IPS-18a (cell line): ENCODE data around the gene SLC49A3.

Experiments used
- H3K27ac ChIP-seq: one replicate; pipeline ENCODE4 v1.5.1; 2013; ENCODE audit warnings: low read length
- H3K27me3 ChIP-seq: one replicate; pipeline ENCODE4 v1.6.1; 2013; ENCODE audit warnings: mild to moderate bottlenecking, low read length; ENCODE audit not compliant: control insufficient read depth, insufficient read depth
- H3K36me3 ChIP-seq: one replicate; pipeline ENCODE4 v1.6.1; 2013; ENCODE audit warnings: low read depth, low read length; ENCODE audit not compliant: control insufficient read depth
- H3K4me1 ChIP-seq: one replicate; pipeline ENCODE4 v1.6.1; 2013; ENCODE audit warnings: low read depth, low read length; ENCODE audit not compliant: control insufficient read depth
- H3K4me3 ChIP-seq: one replicate; pipeline ENCODE4 v1.5.1; 2013; ENCODE audit warnings: low read length
- H3K9ac ChIP-seq: one replicate; pipeline ENCODE4 v1.6.1; 2013; ENCODE audit warnings: mild to moderate bottlenecking, low read length, moderate library complexity
- H3K9me3 ChIP-seq: one replicate; pipeline ENCODE4 v1.6.1; 2013; ENCODE audit warnings: low read depth, low read length; ENCODE audit not compliant: control insufficient read depth

The SLC49A3 gene

DNA sequence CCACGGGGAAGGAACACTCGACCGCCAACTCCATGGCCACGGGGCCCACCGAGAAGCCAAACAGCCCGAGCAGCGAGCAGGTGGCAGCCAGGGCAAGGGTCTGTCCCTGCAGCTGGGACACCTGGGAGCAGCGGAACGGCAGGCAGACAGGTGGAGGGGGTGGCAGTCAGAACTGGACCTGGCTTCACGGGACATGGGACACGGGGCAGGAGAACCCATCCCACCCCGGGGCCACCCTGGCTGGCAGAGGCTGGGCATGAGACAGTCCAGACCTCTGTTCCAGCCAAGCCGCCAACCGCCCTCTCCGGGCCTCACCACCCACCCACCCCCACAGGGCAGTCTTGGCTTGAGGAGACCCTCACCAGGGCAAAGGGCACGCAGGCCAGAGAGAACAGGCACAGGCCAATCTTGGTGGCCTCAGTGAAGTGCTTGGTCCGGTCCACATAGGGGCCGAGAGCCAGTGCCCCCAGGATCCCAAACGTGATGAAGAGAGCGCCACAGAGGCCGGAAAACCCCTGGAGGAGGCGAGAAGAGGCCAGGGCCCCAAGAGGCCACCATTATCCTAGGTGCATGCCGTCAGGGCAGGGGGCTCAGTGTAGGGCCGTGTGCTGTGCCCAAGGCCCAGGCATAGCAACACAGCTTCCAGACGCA, 5.6 kb downstream of the SLC49A3 start:
- no peak overlapping the region for H3K27ac ChIP-seq
- H3K4me3 ChIP-seq = no peak overlapping the region
- H3K36me3 ChIP-seq = no peaks in the 10 kb centered on the region
- no peak overlapping the region for H3K9ac ChIP-seq
- no peaks in the 10 kb centered on the region for H3K27me3 ChIP-seq
- H3K9me3 ChIP-seq = no peaks in the 10 kb centered on the region
- H3K4me1 ChIP-seq = no peaks in the 10 kb centered on the region

DNA sequence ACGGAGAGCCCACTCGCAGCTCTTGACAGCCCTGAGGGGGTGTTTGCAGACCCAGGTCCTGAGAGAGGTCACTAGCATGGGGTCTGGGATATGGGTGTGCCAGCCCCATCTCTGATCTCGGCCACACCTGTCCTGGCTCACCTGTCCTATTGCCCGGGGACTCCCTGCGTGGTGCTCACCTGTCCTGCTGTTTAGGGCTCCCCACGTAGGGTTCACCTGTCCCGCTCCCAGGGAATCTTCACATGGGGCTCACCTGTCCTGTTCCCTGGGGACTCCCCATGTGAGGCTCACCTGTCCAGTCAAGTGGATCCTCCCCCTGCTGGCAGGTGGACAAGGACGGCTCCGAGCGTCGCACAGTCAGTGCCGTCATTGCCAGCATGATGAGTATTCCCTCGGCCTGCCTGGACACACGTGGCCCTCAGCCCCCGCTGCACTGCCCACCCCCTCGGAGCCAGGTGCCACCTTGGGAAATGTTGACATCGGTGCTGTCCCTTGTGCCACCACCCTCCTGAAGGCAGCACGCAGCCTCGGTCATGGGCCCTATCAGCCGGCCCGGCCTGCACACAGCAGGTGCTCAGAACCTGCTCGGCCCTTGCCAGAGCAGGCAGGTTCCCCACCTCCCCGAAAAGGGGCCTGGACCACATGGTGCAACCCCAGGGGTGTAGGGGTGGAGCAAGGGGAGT, 6.3 kb downstream of the SLC49A3 start:
- no peaks in the 10 kb centered on the region for H3K9me3 ChIP-seq
- no peaks in the 10 kb centered on the region for H3K27me3 ChIP-seq
- H3K36me3 ChIP-seq = no peaks in the 10 kb centered on the region
- H3K4me1 ChIP-seq = no peaks in the 10 kb centered on the region
- H3K9ac ChIP-seq = no peak overlapping the region
- no peak overlapping the region for H3K27ac ChIP-seq
- H3K4me3 ChIP-seq = no peak overlapping the region

DNA sequence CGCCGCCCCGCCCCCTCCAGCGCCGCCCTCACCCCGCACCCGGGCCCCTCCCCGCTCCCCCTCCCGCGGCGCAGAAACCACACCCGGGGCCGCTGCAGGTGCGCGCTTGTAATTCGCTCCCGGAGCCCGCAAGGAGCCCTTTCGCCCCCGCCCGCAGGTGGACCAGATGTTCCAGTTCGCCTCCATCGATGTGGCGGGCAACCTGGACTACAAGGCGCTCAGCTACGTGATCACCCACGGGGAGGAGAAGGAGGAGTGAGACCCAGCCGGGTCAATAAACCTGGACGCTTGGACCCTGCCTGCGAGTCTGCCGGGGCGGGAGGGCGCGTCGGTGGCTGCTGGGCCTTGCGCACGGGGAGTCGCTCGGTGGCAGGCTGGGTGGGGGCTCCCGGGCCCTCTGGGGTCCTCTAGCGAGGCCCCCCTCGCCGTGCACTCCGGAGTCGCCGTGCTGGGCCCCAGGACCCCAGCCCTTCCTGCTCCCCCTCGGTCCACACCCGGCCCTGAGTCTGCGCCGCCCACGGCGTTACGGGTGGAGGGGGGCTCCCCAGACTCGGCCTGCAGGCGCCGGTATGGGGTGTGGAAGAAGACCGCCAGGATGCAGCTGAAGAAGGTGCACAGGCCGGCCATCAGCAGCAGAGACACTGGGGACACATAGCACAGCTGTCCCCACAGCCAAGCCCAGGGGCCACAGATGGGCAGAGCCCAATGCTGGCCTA, 7.1 kb downstream of the SLC49A3 start:
- Histone ChIP-seq H3K27ac (no peak overlapping the region), H3K4me1 (no peaks in the 10 kb centered on the region), H3K9me3 (no peaks in the 10 kb centered on the region), H3K9ac (no peak overlapping the region), H3K36me3 (no peaks in the 10 kb centered on the region), H3K4me3 (no peak overlapping the region), H3K27me3 (no peaks in the 10 kb centered on the region)

DNA sequence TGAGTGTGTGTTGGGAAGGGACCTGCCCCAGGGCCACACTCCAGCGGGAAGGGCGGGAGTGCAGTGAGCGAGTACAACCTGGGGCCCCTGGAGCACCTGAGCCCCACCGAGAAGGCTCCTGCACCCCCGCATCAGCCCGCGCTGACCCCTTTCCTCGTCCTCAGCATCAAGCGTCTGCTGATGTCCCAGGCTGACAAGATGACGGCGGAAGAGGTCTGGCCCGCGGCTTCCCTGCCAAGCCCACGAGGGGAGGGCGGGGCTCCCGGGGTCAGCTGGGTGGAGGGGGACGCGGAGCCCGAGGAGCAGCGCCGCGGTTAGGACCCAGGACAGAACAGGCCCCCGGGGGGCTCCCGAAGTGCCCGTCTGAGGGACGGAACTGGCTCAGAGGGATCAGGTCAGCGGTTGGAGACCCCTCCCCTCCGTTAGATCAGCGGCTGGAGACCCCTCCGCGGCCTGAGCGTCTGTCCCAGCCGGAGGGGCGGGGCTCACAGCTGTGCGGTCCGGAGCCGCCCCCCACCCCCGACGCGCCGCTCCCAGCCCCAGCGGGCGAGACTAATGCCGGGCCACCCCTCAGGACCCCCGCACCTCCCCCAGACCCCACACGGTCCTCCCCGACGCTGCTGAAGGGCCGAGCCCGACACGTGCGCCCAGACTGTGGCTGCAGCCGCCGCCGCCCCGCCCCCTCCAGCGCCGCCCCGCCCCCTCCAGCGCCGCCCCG, 7.9 kb downstream of the SLC49A3 start:
- H3K4me1 ChIP-seq = no peaks in the 10 kb centered on the region
- no peaks in the 10 kb centered on the region for H3K9me3 ChIP-seq
- H3K9ac ChIP-seq = no peak overlapping the region
- H3K4me3 ChIP-seq = peak overlapping the region; percentile 40
- no peaks in the 10 kb centered on the region for H3K36me3 ChIP-seq
- no peaks in the 10 kb centered on the region for H3K27me3 ChIP-seq
- H3K27ac ChIP-seq = no peak overlapping the region

DNA sequence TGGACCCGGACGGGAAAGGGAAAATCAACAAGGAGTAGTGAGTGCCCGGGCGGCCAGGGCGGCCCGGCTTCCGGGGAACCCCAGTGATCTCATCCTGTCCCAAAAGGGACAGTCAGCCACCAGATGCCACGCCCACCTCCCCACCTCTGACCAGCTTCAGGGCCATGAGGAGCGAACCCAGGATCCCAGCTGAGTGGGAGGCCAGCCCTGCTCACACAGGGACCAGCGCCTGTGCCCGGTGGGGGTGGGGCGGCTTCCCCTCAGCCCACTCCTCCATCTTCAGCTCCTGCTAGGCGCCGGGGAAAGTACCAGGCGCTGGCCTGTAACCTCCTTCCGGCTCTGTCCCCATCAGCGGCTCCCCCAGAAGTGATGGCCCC, 8.4 kb downstream of the SLC49A3 start:
- no peaks in the 10 kb centered on the region for H3K4me1 ChIP-seq
- no peaks in the 10 kb centered on the region for H3K27me3 ChIP-seq
- no peaks in the 10 kb centered on the region for H3K36me3 ChIP-seq
- no peak overlapping the region for H3K27ac ChIP-seq
- H3K9me3 ChIP-seq = no peaks in the 10 kb centered on the region
- peak overlapping the region; percentile 40 for H3K4me3 ChIP-seq
- H3K9ac ChIP-seq = no peak overlapping the region

DNA sequence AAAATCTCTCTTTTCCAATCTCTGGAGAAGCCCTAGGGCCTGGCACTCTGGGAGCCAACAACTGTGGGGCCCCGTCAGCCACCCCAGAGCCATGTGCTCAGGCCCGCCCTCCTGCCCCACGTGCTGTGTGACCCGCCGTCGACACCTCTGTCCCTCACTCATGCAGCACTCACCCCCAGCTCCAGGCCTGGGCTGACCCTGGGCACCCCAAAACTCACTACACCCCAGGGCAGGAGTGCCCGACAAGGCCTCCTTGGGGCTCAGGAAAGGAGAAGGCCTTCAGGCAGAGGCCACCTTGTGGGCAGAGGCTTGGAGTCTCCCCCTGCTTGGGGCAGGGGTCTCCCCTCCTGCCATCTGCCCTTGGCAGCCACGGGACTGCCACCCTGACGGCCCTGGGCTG, 8.9 kb downstream of the SLC49A3 start:
- no peaks in the 10 kb centered on the region for H3K9me3 ChIP-seq
- H3K9ac ChIP-seq = no peak overlapping the region
- H3K36me3 ChIP-seq = no peaks in the 10 kb centered on the region
- no peaks in the 10 kb centered on the region for H3K27me3 ChIP-seq
- H3K4me1 ChIP-seq = no peaks in the 10 kb centered on the region
- H3K4me3 ChIP-seq = no peak overlapping the region
- H3K27ac ChIP-seq = no peak overlapping the region

DNA sequence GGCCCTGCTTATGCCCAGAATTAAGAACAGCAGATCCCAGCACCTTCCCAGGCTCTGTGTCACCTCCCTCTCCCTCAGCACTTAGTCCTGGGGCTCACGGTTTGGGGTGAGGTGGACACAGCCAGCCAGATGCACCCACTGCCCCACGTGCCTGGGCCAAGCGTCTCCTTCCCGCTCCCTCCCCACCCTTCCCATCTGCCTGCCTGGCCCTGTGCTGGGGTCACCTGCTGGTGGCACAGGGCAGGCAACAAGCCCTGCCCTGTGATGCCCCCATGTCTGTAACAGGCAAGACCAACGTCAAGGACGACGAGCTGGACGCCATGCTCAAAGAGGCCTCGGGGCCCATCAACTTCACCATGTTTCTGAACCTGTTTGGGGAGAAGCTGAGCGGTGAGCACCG, 9.3 kb downstream of the SLC49A3 start:
- no peak overlapping the region for H3K9ac ChIP-seq
- H3K36me3 ChIP-seq = no peaks in the 10 kb centered on the region
- H3K4me1 ChIP-seq = no peaks in the 10 kb centered on the region
- H3K9me3 ChIP-seq = no peaks in the 10 kb centered on the region
- H3K4me3 ChIP-seq = no peak overlapping the region
- no peak overlapping the region for H3K27ac ChIP-seq
- H3K27me3 ChIP-seq = no peaks in the 10 kb centered on the region

DNA sequence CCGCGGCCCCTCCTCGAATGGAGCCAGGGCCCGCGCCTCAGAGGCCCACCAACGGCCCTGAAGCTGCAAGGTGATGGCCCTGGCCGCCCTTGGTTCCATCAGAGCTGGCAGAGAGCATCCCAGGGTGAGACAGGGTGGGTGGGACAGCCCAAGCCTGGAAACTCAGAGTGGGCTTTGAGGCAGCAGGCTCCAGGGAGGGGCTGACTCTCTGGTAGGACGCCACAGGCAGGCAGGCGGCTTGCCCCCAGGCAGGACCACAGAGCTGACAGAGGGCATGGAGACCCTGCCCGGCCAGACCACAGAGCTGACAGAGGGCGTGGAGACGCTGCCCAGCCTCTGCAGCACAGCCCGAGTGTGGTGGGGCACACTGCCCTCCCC, 9.9 kb downstream of the SLC49A3 start:
- H3K9ac ChIP-seq = no peak overlapping the region
- no peaks in the 10 kb centered on the region for H3K36me3 ChIP-seq
- no peaks in the 10 kb centered on the region for H3K9me3 ChIP-seq
- no peak overlapping the region for H3K4me3 ChIP-seq
- H3K27me3 ChIP-seq = no peaks in the 10 kb centered on the region
- no peak overlapping the region for H3K27ac ChIP-seq
- no peaks in the 10 kb centered on the region for H3K4me1 ChIP-seq

DNA sequence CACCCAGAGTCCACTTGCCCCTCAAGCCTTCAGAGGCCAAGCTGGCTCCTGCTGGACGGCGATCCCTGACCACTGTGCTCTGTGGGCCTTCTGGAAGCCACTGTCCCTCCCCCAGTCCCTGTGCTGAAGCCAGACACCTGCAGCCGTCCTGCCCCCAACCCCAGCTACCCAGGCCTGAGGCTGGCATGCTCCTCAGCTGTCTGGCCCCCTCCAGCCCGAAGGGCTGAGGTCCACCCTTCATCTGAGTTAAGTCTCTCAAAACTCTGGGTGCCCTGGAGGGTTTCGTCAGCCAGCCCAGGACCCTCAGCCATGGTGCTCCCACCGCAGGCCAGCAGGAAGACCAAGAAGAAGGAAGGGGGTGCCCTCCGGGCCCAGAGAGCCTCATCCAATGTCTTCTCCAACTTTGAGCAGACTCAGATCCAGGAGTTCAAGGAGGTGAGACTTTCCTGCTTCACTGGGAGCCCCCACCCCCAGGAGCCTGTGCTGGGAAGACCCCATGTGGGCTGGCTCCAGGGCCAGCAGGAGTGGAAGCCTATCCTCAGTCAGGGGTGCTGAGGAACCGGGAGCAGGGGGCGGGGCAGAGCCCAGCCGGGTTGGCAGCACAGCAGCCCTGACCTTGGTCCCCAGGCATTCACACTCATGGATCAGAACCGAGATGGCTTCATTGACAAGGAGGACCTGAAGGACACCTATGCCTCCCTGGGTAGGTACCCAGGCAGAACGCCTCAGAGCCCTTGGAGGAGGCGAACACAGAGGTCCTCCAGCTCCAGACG, 10.4 kb downstream of the SLC49A3 start:
- no peaks in the 10 kb centered on the region for H3K9me3 ChIP-seq
- no peaks in the 10 kb centered on the region for H3K36me3 ChIP-seq
- no peaks in the 10 kb centered on the region for H3K4me1 ChIP-seq
- no peak overlapping the region for H3K9ac ChIP-seq
- H3K4me3 ChIP-seq = no peak overlapping the region
- H3K27me3 ChIP-seq = no peaks in the 10 kb centered on the region
- H3K27ac ChIP-seq = no peak overlapping the region

DNA sequence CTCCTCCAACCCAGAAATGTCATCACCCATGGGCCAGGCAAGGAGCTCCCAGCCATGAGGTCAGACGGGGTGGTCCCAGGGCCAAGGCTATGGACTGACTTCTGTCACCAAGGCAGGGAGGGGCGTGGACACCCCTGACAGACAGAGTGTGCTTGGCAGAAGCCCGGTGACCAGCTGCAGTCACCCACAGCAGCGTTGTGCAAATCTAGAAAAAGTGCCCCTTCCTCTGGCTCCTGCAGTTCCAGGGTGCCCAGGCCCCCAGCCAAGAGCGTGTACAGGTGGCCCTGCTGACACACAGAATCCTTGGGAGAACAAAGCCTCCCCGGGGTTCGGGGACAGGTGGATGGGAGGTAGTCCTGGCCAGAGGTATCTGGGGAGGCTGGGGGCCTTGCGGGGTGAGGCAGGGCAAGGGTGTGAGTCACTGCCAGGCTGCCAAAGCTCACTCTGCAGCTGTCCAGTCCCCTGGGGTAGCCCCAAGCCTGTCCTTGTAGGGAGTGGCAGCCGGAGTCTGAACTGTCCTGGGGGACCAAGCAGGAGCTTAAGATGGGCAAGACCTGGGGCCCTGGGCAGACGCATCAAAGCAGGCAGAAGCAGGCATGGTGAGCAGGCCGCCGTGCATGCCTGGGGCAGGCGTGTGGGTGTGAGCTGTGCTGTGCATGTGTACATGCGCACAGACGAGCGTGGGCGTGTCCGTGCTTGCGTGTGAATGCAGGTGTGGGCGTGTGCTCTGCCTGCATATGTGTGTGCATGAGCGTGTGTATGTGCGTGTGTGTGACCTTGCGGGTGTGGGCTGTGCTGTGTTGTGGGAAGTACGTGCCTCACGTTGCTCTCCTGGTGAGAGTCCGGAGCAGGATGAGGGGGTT, 11.3 kb downstream of the SLC49A3 start:
- Histone ChIP-seq H3K4me3 (no peak overlapping the region), H3K36me3 (peaks cover under 1% of the 10 kb centered on the region), H3K4me1 (no peaks in the 10 kb centered on the region), H3K9ac (no peak overlapping the region), H3K27me3 (no peaks in the 10 kb centered on the region), H3K9me3 (no peaks in the 10 kb centered on the region), H3K27ac (no peak overlapping the region)
